Measurements from ENCODE around the gene ADARB2.

The ADARB2 gene

DNA sequence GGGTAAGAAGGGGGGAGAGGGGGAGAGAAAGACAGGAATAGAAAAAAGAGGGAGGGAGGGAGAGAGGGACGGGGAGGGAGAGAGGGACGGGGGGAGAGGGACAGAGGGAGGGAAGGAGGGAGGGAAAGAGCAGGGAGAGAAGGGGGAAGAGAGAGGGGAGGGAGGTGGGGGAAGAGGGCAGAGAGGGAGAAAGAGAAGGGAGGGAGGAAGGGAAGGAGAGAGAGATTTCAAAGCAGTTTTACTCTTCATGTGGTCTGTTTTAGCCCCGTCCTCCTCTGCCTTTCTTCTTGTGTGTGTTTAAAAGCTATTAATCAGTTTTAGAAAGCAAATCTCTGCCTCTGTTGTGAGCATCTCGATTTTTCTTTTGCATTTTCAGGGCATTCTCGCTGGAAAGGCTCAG is 444.2 kb downstream of the ADARB2 start:
- no peak for DNase-seq

DNA sequence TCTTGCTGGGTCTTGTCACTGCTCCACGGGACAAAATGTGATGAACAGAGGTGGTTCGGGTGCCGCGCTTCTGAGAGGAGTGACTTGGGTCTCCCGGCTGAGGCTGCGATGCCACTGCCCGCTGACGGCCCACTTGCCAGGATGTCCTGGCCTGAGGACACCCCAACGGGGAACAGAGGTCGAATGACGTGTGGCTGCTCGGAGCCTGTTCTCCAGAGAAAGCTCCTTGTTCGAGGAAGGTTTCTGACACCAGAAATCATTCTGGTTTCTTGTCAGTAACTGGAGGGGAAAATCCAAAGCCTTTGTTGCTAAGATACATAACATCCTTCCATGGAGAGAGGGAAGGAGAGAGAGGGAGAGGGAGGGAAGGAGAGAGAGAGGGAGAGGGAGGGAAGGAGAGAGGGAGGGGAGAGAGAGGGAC is 444.7 kb downstream of the ADARB2 start:
- DNase-seq: no peak

DNA sequence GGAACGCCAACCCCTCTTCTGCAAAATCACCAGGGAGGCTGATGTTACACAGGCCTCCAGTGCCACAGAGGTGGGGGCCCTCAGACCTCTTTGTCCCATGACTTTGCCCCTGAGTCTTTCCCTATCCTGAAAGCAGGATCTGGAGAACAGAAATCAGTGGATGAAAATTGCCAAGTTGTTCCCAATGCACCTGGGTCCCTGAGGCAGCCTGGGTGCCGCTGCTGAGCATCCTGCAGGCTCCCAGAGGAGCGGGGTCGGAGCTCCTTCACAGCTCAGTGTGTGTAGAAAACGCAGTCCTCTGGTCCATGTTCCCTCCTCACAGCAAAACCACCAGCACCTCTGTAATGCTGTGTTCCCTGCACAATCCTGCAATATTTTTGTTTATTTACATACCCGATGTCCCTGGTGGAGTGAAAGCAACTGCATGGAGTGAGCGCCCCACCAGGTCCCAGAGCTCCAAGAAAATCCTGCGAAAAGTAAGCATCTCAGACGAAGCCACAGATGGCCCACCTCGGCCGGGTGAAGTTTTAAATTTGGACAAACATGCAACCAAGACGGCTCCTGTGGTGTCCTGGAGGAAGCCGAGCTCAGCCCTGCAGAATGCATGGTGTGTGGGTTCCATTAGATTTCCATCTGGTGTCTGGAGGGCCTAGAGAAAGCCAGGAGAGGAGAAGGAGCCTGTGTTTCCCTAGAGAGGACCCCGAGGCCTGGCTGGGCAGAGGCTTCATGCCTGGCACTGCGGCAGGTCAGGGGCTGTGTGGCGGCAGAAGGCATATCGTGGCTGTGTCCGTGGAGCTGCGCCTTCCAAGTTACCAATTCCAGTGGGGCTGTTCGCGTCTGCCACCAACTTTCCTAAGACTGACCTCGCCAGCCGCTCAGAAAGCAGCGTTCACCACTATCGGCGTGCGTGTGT is 445.9 kb downstream of the ADARB2 start:
- no peak for DNase-seq

DNA sequence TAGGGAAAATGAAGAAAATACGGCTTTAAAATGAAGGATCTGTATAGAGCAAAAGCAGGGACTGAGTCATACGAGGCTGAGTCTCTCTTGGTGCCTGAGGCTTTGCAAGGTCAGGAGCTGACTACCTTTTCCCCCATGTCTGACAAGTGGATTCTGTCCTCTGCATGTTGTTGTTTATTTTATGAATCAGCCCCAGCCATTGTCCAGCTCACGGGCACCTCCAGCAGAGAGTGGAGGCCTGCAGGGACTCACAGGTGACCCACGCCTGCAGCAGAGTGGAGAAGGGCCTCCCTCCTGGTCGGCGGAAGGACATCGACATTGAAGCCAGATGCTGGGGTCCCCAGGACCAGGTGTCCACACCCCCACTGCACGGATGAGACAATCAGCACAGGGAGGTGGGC is 447.3 kb downstream of the ADARB2 start:
- no peak for DNase-seq

DNA sequence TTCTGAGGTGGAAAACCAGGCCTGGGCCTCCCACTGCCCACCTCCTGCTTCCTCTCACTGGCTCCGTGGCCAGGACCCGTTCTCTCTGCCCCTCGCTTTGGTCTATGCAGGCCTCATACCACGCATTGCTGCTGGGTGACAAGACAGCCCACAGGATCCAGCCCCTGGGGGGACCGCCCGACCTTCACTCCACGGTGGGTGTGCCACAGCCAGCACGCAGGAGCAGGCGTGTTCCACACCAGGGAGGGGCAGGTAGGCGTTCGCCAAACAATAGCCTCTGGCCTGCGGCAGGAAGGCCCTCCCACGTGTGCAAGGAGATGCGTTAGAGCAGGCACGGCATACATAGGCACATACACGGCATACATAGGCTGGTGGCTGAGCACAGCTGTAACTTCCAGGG is 447.7 kb downstream of the ADARB2 start:
- no peak for DNase-seq

DNA sequence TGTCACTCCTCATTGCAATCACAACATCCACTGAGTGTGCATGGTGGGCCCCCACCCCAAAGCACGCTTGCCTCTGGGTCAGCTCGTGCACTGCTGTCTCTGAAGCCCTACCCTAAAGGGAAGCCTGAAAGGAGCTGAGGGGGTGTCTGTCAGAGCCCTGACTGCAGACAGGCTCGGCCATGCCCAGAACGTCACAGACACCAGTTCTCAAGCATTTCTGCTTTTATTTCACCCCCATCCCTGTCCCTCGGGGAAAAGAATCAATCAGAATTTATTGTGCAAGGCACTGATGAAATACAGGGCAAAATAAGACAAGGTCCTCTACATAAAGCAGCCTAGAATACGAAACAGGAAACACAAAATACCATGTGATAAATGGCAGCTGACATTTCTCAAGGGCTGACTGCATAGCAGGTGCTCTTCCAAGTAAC is 449.3 kb downstream of the ADARB2 start:
- no peak for DNase-seq

DNA sequence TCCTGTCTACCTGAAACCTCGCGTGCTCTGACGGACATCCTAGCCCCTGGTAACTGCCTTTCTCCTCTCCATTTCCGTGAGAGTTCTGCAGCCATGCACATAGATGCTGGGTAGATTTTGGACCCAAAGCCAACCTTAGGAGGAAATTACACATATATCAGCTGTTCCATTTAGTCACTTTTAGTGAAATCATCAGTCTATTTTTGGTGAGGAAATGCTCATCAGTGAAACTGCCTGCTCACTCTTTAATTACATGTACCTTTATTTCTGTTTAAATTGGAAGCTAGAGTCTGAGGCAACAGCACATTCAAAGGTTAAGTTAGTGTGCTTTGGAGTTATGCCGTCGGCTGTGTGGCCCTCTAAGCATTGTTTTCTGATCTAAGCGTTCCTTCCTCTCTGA is 449.8 kb downstream of the ADARB2 start:
- no peak for DNase-seq

DNA sequence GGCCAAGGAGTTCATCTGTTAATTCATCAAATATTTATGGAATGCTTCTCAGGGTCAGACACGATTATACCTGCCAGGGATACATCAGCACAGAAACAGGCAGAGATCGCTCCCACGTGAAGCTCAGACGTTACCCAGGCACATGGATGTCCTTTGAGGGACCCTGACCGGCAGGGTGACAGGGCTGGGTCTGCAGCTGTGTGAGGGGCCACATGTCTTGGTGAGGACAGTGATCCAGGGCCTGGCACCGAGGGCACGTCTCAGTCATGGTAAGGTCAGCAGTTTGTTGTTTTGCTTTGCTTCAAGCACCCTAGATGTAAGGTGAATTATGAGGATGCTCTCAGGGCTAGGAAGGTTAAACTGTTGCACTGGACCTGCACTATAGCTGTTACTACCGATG is 453.2 kb downstream of the ADARB2 start:
- DNase-seq: no peak

DNA sequence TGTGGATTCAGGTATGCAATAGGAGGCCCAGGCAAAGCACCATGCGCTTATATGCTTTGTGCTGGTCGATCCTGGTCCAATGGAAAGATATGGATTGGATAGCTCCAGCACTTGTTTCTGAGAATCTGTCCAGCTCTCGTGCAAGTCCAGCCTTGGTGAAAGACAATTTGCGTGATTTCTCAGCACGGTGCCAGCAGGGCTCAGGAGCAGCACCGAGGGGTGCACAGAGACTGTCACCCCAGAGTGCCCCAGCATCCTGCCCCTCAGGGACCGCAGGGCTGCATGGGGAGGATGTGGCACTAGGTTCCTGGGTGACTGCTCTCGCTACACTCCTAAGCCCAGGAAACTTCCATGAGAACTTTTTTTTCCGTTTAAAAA is 455.9 kb downstream of the ADARB2 start:
- DNase-seq: no peak

DNA sequence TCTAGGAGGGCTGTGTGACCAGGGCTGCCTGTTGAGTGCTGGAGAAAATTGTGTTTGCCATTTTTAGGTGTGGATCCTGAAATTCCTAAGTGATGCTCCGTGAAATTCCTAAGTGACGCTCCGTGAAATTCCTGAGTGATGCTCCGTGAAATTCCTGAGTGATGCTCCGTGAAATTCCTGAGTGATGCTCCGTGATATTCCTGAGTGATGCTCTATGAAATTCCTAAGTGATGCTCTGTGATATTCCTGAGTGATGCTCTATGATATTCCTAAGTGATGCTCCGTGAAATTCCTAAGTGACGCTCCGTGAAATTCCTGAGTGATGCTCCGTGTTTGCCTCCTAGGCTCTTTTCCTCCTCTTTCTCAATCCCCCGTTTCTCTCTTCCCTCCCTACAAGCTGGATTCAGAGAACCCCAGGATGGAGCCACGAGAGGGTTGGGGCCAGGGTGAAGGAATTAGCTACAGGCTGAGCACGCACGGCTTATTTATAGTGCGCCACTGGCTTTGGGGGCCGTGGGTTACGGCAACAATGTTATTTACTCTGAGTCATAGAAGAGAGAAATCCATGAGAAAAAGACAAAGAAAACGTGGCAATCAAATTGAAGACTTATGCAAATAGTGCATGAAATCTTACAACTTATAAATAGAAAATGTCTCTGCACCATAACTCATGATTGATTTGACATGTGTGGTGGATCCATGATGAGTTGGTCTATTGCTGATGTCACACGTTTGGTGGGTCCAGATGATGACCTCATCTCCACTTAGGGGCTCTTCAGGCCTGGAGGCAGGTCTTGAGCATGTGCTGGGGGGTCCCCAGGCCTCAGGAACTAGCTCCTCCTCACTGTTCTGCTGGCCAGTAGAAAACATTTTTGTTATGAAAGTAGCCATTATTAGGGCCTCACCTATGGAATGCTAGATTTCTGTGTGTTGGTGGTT is 456.6 kb downstream of the ADARB2 start:
- no peak for DNase-seq

DNA sequence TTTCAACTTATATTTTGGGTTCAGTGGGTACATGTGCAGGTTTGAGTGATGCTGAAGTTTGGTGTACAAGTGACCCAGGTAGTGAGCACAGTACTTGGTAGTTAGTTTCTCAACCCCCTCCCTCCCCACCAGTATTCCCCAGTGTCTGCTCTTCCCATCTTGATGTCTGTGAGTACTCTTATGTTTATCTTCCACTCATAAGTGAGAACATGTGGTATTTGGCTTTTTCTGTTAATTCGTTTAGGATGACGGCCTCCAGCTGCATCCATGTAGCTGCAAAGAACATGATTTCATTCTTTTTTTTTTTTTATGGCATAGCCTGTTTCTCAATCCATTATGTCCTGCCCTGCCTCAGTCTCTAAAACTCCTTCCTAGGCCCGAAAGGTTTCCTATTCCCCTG is 459.0 kb downstream of the ADARB2 start:
- DNase-seq: no peak

DNA sequence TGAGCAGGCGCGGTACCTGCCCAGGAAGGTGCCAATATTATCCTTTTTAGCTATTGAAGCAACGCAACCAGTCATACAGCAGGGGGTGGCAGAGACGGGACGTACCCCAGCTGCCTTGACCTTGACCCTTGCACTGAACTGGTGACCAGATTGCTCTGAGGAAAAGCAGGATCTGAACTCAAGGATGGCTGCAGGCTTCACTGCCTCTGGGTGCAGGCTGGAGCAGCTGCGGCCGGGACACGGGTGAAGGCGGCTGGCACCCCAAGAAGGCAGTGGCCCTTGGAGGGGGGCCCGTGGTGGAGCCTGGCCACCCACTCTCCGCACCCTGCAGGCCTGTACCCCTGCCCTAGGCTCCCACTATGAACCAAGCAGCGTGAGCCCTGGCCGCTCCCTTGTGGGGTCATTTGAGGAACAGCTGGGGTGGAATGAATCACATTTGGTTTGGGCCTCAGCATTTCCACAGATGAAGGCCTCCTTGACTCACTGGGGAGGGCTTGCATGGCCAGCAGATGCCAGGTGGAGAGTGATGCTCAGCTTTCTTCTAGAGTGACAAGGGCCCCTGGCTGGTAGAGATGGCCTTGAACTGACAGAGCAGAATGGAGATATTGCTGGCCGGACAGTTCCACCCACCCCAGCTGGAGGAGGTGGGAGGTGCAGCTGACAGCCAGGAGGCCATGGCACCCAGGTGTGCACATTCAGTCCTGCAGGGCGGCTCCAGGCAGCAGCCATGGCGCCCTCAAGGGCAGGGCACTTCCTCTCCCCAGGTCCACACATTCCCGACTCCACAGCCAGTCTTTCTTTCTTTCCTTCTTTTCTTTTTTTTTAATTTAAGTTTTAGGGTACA is 462.4 kb downstream of the ADARB2 start:
- DNase-seq: no peak

DNA sequence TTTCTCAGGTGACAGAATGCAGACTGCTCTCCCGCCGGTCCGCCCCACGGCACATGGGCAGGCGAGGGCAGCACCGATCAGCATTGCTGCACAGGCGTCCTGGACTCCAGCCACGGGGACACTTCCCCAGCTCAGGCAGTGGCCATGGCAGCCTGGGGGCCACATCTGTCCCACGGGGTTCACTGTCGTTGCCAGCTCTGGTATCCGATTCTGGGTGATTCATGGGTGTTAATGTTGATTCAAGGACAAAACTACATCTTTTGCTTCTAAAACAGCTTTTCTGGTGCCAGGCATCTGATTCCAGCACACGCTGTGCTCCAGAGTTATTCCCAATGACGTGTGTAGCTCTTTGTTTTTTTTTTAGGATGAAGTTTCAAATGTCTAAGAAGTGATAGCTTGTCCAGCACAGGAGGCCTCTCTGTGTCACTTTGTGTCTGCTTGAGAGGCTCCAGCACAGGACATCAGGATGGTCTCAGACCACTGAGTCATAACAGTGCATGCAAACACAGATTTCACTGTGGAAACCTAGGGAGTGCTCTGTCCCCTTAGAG is 463.1 kb downstream of the ADARB2 start:
- DNase-seq: no peak

DNA sequence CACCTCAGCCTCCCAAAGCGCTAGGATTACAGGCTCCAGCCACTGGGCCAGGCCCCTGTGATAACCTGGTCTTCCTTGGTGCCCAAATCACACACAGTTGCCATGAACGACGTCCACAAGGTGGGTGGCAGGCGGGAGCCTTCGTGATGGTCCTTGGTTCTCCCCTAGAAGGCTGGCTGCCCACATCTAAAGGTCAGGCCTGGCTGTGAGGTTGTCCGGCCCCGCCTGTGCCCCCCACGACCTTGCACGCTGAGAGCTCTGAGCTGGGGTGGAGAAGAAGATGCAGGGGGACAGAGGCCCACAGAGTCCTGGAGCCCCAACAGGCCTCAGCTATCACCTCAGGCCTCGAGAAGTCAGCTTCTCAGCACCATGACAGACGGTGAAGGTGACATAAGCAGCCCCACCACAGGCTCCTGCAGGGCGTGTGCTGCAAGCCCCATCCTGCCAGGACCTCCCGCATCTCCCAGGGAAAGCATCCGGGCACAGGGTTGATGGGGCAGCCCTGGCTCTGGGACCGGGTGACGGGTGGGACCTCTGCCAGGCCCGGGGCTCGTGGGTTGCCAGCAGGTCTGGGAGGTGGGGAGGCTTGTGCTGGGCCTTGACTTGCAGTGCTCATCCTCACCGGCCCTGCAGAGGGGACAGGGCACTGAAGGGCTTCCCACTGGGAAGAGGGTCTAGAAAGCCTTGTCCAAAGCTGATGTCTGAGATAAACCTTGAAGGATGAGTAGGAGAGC is 463.8 kb downstream of the ADARB2 start:
- DNase-seq: no peak

DNA sequence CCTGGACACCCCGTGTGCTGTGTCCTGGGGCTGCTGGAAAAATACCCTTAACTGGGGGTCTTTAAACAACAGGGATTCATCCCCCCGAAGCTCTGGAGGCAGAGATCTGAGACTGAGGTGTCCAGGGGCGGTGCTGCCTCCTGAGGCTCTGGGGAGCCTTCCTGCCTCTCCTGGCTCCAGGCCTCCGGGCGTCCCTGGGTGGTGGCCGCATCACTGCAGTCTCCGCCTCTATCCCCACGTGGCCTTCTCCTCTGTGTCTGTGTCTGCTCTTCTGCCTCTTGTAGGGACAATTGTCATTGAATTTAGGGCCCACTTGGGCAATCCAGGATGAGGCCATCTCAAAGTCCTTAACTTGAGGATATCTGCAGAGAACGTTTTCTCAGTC is 464.6 kb downstream of the ADARB2 start:
- no peak for DNase-seq

DNA sequence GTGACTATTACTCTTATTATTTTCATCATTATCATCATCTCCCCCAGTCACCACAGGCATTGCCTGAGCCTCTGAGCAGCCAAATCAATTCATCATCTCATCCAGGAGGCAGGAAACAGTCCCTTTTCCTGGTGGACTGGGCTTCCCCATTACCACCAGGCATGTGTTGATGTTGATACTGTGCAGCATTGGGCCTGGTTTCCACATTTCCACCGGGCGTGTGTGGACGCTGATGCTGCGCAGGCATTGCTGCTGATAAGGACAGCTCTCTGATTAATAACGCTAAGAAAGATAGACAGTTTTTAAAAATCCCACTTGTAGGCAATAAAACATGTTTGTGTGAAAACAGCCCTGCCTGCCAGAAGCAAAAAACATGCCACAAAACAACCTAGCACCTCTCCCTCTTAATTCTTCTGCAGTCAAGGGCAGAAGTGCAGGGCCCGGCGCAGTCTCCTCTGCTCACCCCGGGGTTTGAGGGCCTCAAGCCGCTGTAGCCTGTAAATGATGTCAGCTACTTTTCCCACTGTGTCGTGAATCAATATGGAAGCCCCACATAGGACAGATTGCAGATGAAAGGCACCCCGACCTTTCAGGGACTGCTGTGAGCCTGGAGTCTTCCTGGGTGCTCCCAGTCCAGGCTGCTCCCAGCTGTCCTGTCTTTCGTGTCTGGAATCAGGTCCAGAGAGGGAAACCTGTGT is 465.1 kb downstream of the ADARB2 start:
- no peak for DNase-seq

DNA sequence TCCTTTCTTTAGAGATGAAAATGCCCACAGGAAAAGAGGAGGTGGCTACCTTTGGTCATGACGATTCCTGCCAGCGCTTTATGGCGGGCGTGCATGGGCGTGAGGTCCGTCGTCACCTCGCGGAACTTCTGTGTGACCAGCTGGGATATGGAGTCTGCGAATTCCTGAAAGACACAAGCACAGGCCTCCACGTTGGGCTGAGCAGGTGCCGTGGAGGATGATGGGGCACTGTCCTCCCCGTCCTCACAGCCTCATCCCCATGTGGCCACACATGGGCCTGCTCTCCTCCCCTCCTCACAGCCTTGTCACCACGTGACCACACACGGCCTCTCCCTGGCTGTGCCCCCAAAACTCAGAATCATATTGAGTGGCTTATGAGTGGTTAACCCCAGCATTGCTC is 466.4 kb downstream of the ADARB2 start:
- no peak for DNase-seq

DNA sequence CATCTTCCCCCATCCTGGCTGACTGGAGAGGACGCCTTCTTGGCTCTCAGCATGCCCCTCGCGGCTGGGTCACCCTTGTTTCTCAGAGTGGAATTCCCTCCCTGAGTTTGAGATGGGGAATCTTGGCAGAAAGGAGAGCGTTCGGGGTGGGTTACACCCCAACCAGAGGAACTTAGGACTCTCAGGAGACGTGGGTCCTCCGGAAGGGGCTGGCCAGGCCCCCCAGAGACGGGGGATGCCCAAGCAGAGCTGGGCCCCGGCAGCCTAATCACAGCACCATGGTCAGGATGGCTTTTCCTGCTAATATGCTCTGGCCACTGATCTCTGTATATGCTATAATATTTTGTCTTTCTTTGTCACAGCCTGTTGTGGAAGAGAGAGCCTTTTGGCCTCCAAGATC is 466.8 kb downstream of the ADARB2 start:
- DNase-seq: no peak

DNA sequence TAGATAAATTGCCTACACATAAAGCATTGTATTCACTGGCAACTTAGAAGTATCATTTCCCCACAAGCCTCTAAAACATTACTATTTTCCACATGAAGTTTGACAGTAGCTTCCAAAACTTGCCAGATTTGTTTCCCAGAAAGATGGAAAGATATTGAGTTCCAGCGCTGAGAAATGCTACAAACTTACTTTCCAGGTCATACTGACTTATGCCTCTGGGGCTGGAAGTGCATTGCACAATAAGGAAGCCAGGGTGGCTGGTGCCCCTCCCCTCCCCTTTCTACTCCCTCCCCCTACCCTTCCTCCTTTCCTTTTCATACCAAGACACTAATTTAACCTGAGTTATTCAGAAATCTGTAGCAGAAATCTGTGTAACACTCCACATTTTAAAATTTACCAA is 468.5 kb downstream of the ADARB2 start:
- no peak for DNase-seq

DNA sequence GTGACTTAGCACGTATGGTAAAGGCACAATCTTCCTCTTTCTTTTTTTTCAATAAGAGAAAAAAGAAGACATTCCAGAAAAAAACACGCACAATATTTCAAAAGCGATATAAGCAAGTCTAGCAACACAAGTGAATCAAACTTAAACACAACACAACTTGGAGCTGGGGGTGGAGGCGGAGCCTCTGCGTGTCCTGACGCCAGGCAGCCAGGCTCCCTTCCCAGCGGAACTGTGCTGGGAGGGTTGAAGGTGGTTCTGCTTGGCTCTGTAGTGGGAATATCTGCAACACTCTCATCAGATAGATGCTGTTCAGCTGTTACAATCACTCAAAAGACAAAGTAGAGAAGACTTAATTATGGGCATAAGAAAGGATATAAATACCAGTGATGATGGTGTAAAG is 469.8 kb downstream of the ADARB2 start:
- no peak for DNase-seq

DNA sequence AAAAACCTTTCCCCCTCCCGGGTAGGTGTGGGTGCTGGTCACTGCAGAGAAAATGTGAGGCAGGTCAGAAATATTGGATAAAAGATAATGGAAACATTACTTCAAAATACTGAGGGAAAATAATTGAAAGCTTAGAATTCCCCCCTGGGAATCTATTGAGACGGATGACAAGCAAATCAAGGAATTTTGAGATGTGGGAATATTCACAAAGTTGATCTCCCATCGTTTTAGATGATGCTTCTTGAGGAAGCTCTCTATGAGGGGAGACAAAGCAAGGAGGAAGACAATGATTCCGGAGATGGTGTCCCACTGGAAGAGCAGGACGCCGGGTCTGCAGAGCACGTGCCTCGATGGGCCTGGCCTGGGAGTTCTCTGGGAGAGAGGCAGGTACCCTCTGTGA is 470.2 kb downstream of the ADARB2 start:
- no peak for DNase-seq

All from NCI-H2081 treated with DMSO at 0.1 percent for 48 hours (cell line).